ENCODE results near the gene PCDH17.

The PCDH17 gene

GRCh38 chr13:57632276-57633140 is 964 bp downstream of the PCDH17 start:
- no peak for DNase-seq
- H2BK15ac ChIP-seq (ENCODE audit: low read depth, poor library complexity, severe bottlenecking), result peak overlapping the region; percentile 48
- no peaks in the 10 kb centered on the region for H3K9me3 ChIP-seq (ENCODE audit: control insufficient read depth, low read length)
- no peaks in the 10 kb centered on the region for H3K79me1 ChIP-seq (replicated peaks; ENCODE audit: low read length, poor library complexity, severe bottlenecking)
- H3K27me3 ChIP-seq (ENCODE audit: control insufficient read depth in 1 of 2, insufficient read depth in 1 of 2, low read length in 2 of 2), result peaks cover 40 to 74% of the 10 kb centered on the region in 2 experiments
- no peak overlapping the region for H4K8ac ChIP-seq (ENCODE audit: low read length)
- no peak overlapping the region for H2BK120ac ChIP-seq (ENCODE audit: low read depth, low read length)
- H3K23ac ChIP-seq (ENCODE audit: low read length in 2 of 2), result peak overlapping the region in 1 of 2 experiments; percentile 42
- H3K36me3 ChIP-seq (ENCODE audit: control insufficient read depth in 1 of 2, insufficient read depth in 2 of 2, low read depth in 1 of 2, low read length in 2 of 2), result peaks cover 0 to 8% of the 10 kb centered on the region in 2 experiments
- peak overlapping the region; percentile 58 to 83 for H3K4me3 ChIP-seq (ENCODE audit: insufficient read depth in 1 of 2, low read depth in 1 of 2, low read length in 2 of 2)
- H3K4me2 ChIP-seq (ENCODE audit: low read length, poor library complexity, severe bottlenecking), result peak overlapping the region; percentile 91
- no peak overlapping the region for H3K27ac ChIP-seq (ENCODE audit: low read length, poor library complexity, severe bottlenecking)
- peaks cover 16% of the 10 kb centered on the region for H3K4me1 ChIP-seq (ENCODE audit: control insufficient read depth, insufficient read depth, low read depth, low read length)
- no peak overlapping the region for H3K9ac ChIP-seq (ENCODE audit: low read length)
- no peak overlapping the region for H4K91ac ChIP-seq (ENCODE audit: low read length)
- peak overlapping the region in 1 of 2 experiments; percentile 53 for H3K18ac ChIP-seq (ENCODE audit: low read depth in 1 of 2, low read length in 2 of 2)
- H2AK5ac ChIP-seq (ENCODE audit: low read length, severe bottlenecking), result no peak overlapping the region
- H3K14ac ChIP-seq (ENCODE audit: low read length in 2 of 2), result no peak overlapping the region
- peak overlapping the region; percentile 24 for H2AFZ ChIP-seq (ENCODE audit: low read depth, low read length)
- 18% methylated on average over 70 of the region's 70 CpGs for WGBS
- peak overlapping the region in 1 of 2 experiments; percentile 35 for H3K4ac ChIP-seq (ENCODE audit: low read depth in 1 of 2, low read length in 2 of 2)
- peak overlapping the region in 1 of 2 experiments; percentile 60 for H2BK12ac ChIP-seq (ENCODE audit: low read length in 2 of 2)
- no peak overlapping the region for H2BK5ac ChIP-seq (ENCODE audit: low read depth, low read length, poor library complexity, severe bottlenecking)

- no peak overlapping the region for H3K18ac ChIP-seq (ENCODE audit: low read depth in 1 of 2, low read length in 2 of 2)
- 65% methylated on average over 77 of the region's 77 CpGs for WGBS
- H2BK120ac ChIP-seq (ENCODE audit: low read depth, low read length), result no peak overlapping the region
- no peak overlapping the region for H2BK12ac ChIP-seq (ENCODE audit: low read length in 2 of 2)
- H3K4me2 ChIP-seq (ENCODE audit: low read length, poor library complexity, severe bottlenecking), result no peak overlapping the region
- H2AFZ ChIP-seq (ENCODE audit: low read depth, low read length), result no peak overlapping the region
- H3K36me3 ChIP-seq (ENCODE audit: control insufficient read depth in 1 of 2, insufficient read depth in 2 of 2, low read depth in 1 of 2, low read length in 2 of 2), result peaks cover 0 to 8% of the 10 kb centered on the region in 2 experiments
- H2AK5ac ChIP-seq (ENCODE audit: low read length, severe bottlenecking), result no peak overlapping the region
- H4K8ac ChIP-seq (ENCODE audit: low read length), result no peak overlapping the region
- H3K79me1 ChIP-seq (replicated peaks; ENCODE audit: low read length, poor library complexity, severe bottlenecking), result no peaks in the 10 kb centered on the region
- peaks cover 16% of the 10 kb centered on the region for H3K4me1 ChIP-seq (ENCODE audit: control insufficient read depth, insufficient read depth, low read depth, low read length)
- no peak overlapping the region for H3K14ac ChIP-seq (ENCODE audit: low read length in 2 of 2)
- H2BK15ac ChIP-seq (ENCODE audit: low read depth, poor library complexity, severe bottlenecking), result no peak overlapping the region
- H3K4ac ChIP-seq (ENCODE audit: low read depth in 1 of 2, low read length in 2 of 2), result no peak overlapping the region
- no peak for DNase-seq
- H3K27me3 ChIP-seq (ENCODE audit: control insufficient read depth in 1 of 2, insufficient read depth in 1 of 2, low read length in 2 of 2), result peaks cover 40 to 67% of the 10 kb centered on the region in 2 experiments
- no peak overlapping the region for H4K91ac ChIP-seq (ENCODE audit: low read length)
- no peak overlapping the region for H3K27ac ChIP-seq (ENCODE audit: low read length, poor library complexity, severe bottlenecking)
- no peak overlapping the region for H3K4me3 ChIP-seq (ENCODE audit: insufficient read depth in 1 of 2, low read depth in 1 of 2, low read length in 2 of 2)
- H3K9ac ChIP-seq (ENCODE audit: low read length), result no peak overlapping the region
- no peak overlapping the region for H2BK5ac ChIP-seq (ENCODE audit: low read depth, low read length, poor library complexity, severe bottlenecking)
- H3K23ac ChIP-seq (ENCODE audit: low read length in 2 of 2), result no peak overlapping the region
- H3K9me3 ChIP-seq (ENCODE audit: control insufficient read depth, low read length), result no peaks in the 10 kb centered on the region
Observed at GRCh38 chr13:57633141-57633949, 1.8 kb downstream of the PCDH17 start.

- Histone ChIP-seq H4K91ac (ENCODE audit: low read length) (no peak overlapping the region), H3K9ac (ENCODE audit: low read length) (no peak overlapping the region), H3K18ac (ENCODE audit: low read depth in 1 of 2, low read length in 2 of 2) (no peak overlapping the region), H3K9me3 (ENCODE audit: control insufficient read depth, low read length) (no peaks in the 10 kb centered on the region), H3K23ac (ENCODE audit: low read length in 2 of 2) (no peak overlapping the region), H3K4me2 (ENCODE audit: low read length, poor library complexity, severe bottlenecking) (no peak overlapping the region), H3K4ac (ENCODE audit: low read depth in 1 of 2, low read length in 2 of 2) (peak overlapping the region in 1 of 2 experiments; percentile 25), H3K4me1 (ENCODE audit: control insufficient read depth, insufficient read depth, low read depth, low read length) (peaks cover 16% of the 10 kb centered on the region), H3K79me1 (replicated peaks; ENCODE audit: low read length, poor library complexity, severe bottlenecking) (no peaks in the 10 kb centered on the region), H3K14ac (ENCODE audit: low read length in 2 of 2) (peak overlapping the region in 1 of 2 experiments; percentile 28), H3K4me3 (ENCODE audit: insufficient read depth in 1 of 2, low read depth in 1 of 2, low read length in 2 of 2) (no peak overlapping the region), H2BK15ac (ENCODE audit: low read depth, poor library complexity, severe bottlenecking) (peak overlapping the region; percentile 86), H2BK5ac (ENCODE audit: low read depth, low read length, poor library complexity, severe bottlenecking) (no peak overlapping the region), H3K27me3 (ENCODE audit: control insufficient read depth in 1 of 2, insufficient read depth in 1 of 2, low read length in 2 of 2) (peaks cover 34 to 58% of the 10 kb centered on the region in 2 experiments), H3K27ac (ENCODE audit: low read length, poor library complexity, severe bottlenecking) (no peak overlapping the region), H2BK120ac (ENCODE audit: low read depth, low read length) (no peak overlapping the region), H2BK12ac (ENCODE audit: low read length in 2 of 2) (no peak overlapping the region), H2AFZ (ENCODE audit: low read depth, low read length) (no peak overlapping the region), H4K8ac (ENCODE audit: low read length) (no peak overlapping the region), H3K36me3 (ENCODE audit: control insufficient read depth in 1 of 2, insufficient read depth in 2 of 2, low read depth in 1 of 2, low read length in 2 of 2) (peaks cover 0 to 8% of the 10 kb centered on the region in 2 experiments), H2AK5ac (ENCODE audit: low read length, severe bottlenecking) (no peak overlapping the region)
- DNase-seq, result no peak
- 96% methylated on average over 78 of the region's 78 CpGs for WGBS
Observed at GRCh38 chr13:57633950-57634838, 2.6 kb downstream of the PCDH17 start.
